ENCODE results near the gene OGT. TPM values are rescaled to one million over a fixed set of nuclear protein-coding genes. Genes with fewer than 3 reads are reported as not detected.
"Not testable (repeated sequence)": the region's sequence is repeated elsewhere in the genome, so short reads cannot be mapped to it uniquely, and the experiment has no call there.

Gene OGT
- total and polyA plus RNA-seq, 4 donors: 10.1 to 272 (median 148) TPM

DNA sequence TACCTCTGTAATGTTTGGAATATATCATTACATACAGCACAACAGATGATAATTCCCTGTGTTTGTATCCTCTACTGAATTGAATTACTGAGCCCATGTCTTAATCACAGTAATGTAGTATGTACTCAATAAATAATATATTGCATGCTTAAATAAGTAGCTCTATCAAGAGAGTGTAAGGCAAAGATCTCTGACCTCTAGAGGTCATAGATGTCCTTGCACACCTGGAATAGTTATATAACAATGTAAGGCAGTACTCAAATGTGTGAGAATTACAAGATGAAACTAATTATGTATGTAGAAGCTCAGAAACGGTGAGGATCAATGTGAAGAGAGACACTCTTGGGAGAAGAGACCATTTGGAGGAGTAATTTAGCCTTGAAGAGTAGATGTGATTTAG, 31.0 kb downstream of the OGT start:
- intact Hi-C loops (cut with DNase I): no loop called here
- peaks cover 0 to 5% of the 10 kb centered on the region in 2 donors for H3K36me3 ChIP-seq (ENCODE audit: control insufficient read depth in 1 of 2, insufficient read depth in 2 of 2, low read length in 1 of 2)
- no peak for ATAC-seq (ENCODE audit: low FRiP score)

GRCh38 chrX:71565474-71566041, 32.7 kb downstream of the OGT start:
- no peak for ATAC-seq (ENCODE audit: low FRiP score)

More for the DNA sequence above, 31.0 kb downstream of the OGT start:
- Histone ChIP-seq H3K27me3 (ENCODE audit: control insufficient read depth in 1 of 2, insufficient read depth in 2 of 2, low read length in 1 of 2) (no peaks in the 10 kb centered on the region), H3K4me3 (ENCODE audit: low read length in 2 of 2) (no peak overlapping the region), H3K9me3 (ENCODE audit: control insufficient read depth, low read length) (no peaks in the 10 kb centered on the region), H3K4me1 (ENCODE audit: control insufficient read depth in 1 of 2, insufficient read depth in 2 of 2, low read length in 2 of 2) (no peaks in the 10 kb centered on the region), H3K27ac (ENCODE audit: low read depth in 1 of 2, low read length in 2 of 2) (no peak overlapping the region)
- 52 to 81% methylated on average over 1 of the region's 1 CpG for WGBS, 2 donors
- no peak for DNase-seq

GRCh38 chrX:71571390-71571789, 38.5 kb downstream of the OGT start:
- DNase-seq; ATAC-seq (ENCODE audit: low FRiP score); H3K27ac ChIP-seq (ENCODE audit: low read depth in 1 of 2, low read length in 2 of 2); H3K4me1 ChIP-seq (ENCODE audit: control insufficient read depth in 1 of 2, insufficient read depth in 2 of 2, low read length in 2 of 2); intact Hi-C loops (cut with DNase I); H3K36me3 ChIP-seq (ENCODE audit: control insufficient read depth in 1 of 2, insufficient read depth in 2 of 2, low read length in 1 of 2); H3K4me3 ChIP-seq (ENCODE audit: low read length in 2 of 2); H3K9me3 ChIP-seq (ENCODE audit: control insufficient read depth, low read length); H3K27me3 ChIP-seq (ENCODE audit: control insufficient read depth in 1 of 2, insufficient read depth in 2 of 2, low read length in 1 of 2): not testable (repeated sequence)
- 91 to 92% methylated on average over 8 of the region's 8 CpGs for WGBS, 2 donors

More at GRCh38 chrX:71565474-71566041, 32.7 kb downstream of the OGT start:
- DNase-seq: no peak
- H3K27ac ChIP-seq (ENCODE audit: low read depth in 1 of 2, low read length in 2 of 2): no peak overlapping the region
- intact Hi-C loops (cut with DNase I): no loop called here
- no peaks in the 10 kb centered on the region for H3K27me3 ChIP-seq (ENCODE audit: control insufficient read depth in 1 of 2, insufficient read depth in 2 of 2, low read length in 1 of 2)
- H3K9me3 ChIP-seq (ENCODE audit: control insufficient read depth, low read length): no peaks in the 10 kb centered on the region
- 45 to 57% methylated on average over 9 of the region's 9 CpGs for WGBS, 2 donors
- H3K36me3 ChIP-seq (ENCODE audit: control insufficient read depth in 1 of 2, insufficient read depth in 2 of 2, low read length in 1 of 2): peaks cover 0 to 5% of the 10 kb centered on the region in 2 donors
- no peak overlapping the region for H3K4me3 ChIP-seq (ENCODE audit: low read length in 2 of 2)
- no peaks in the 10 kb centered on the region for H3K4me1 ChIP-seq (ENCODE audit: control insufficient read depth in 1 of 2, insufficient read depth in 2 of 2, low read length in 2 of 2)

- Histone ChIP-seq H3K4me1 (ENCODE audit: control insufficient read depth in 1 of 2, insufficient read depth in 2 of 2, low read length in 2 of 2) (no peaks in the 10 kb centered on the region), H3K9me3 (ENCODE audit: control insufficient read depth, low read length) (no peaks in the 10 kb centered on the region), H3K27me3 (ENCODE audit: control insufficient read depth in 1 of 2, insufficient read depth in 2 of 2, low read length in 1 of 2) (no peaks in the 10 kb centered on the region), H3K36me3 (ENCODE audit: control insufficient read depth in 1 of 2, insufficient read depth in 2 of 2, low read length in 1 of 2) (peaks cover 0 to 2% of the 10 kb centered on the region in 2 donors), H3K4me3 (ENCODE audit: low read length in 2 of 2) (no peak overlapping the region), H3K27ac (ENCODE audit: low read depth in 1 of 2, low read length in 2 of 2) (no peak overlapping the region)
- intact Hi-C loops (cut with DNase I): no loop called here
- WGBS, 2 donors: 55 to 85% methylated on average over 2 of the region's 2 CpGs
- DNase-seq (no peak), ATAC-seq (ENCODE audit: low FRiP score) (no peak)
Observed at GRCh38 chrX:71573590-71573989, 40.7 kb downstream of the OGT start.

DNA sequence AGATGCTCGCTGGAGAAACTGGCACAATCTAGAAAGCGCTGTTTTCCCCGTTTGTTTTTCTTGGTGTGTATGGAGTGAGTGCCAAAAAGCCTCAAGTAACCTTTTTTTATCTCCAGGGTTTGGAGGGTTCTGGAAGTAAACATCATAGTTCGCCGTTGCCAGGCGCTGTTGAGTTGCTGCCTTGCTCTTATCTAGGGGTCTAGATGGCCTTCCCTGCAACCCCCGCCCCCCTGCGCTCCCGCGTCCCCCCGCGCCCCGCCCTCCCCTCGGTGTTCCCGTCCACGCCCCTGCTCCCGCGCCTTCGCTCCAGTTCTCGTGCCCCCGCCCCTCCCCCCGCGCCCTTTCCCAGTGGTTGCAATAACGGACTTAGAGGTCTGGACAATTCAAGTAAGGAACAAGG, 44.8 kb downstream of the OGT start:
- Histone ChIP-seq H3K9me3 (ENCODE audit: control insufficient read depth, low read length) (no peaks in the 10 kb centered on the region), H3K27ac (ENCODE audit: low read depth in 1 of 2, low read length in 2 of 2) (no peak overlapping the region), H3K4me1 (ENCODE audit: control insufficient read depth in 1 of 2, insufficient read depth in 2 of 2, low read length in 2 of 2) (no peaks in the 10 kb centered on the region), H3K4me3 (ENCODE audit: low read length in 2 of 2) (no peak overlapping the region), H3K27me3 (ENCODE audit: control insufficient read depth in 1 of 2, insufficient read depth in 2 of 2, low read length in 1 of 2) (no peaks in the 10 kb centered on the region), H3K36me3 (ENCODE audit: control insufficient read depth in 1 of 2, insufficient read depth in 2 of 2, low read length in 1 of 2) (peaks cover 0 to 2% of the 10 kb centered on the region in 2 donors)
- WGBS, 2 donors: 86 to 94% methylated on average over 24 of the region's 24 CpGs
- intact Hi-C loops (cut with DNase I): no loop called here
- no peak for DNase-seq
- no peak for ATAC-seq (ENCODE audit: low FRiP score)

DNA sequence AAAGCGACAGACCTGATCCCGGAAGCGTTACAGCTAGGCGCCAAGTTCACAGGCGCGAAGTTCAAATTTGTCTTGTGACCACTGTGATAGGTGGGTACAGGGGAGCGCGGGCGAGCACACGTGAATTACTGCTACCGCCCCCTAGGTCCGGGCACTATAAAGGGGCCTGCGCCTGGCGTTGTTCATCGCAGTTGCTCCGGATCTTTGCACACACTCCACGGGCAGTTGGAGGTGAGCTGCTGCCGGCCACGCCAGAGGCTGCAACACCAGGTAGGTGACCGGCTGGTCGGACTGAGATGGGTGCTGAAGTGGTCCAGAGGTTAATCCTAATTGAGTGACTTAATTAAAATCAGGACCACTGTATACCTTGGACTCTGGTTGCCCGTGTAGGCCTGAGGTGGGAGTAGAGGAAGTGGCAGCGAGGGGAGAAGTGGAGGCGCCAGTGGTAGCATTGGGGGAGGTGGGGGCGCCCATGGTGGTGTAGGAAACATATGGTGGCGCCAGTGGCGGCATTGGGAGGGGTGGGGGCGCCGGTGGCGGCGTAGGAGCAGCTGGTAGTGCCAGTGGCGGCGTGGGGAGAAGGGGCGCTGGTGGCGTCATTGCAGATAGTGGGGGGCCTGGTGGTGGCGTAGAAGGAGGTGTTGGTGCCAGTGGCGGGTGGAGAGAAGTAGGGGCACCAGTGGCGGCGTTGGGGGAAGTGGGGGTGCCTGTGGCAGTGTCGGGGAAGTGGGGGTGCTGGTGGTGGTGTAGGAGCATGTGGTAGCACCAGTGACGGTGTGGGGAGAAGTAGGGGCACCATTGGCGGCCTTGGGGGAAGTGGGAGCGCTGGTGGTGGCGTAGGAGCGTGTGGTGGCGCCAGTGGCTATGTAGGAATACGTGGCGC, 45.6 kb downstream of the OGT start, which contains the start of gene GCNA:
Gene GCNA, plus strand, starts transcription at position 185 of the 883 bp plus-strand sequence. CDS start 2,385 bp downstream, outside the sequence.
- no peak within 1 kb of the TSS for H3K27ac ChIP-seq (ENCODE audit: low read depth in 1 of 2, low read length in 2 of 2)
- ATAC-seq (ENCODE audit: low FRiP score): no peak

GRCh38 chrX:71579136-71579989, 46.5 kb downstream of the OGT start:
- ATAC-seq (ENCODE audit: low FRiP score) (no peak), DNase-seq (no peak)
- WGBS, 2 donors: 93 to 96% methylated on average over 24 to 26 of the region's 26 CpGs
- no peaks in the 10 kb centered on the region for H3K9me3 ChIP-seq (ENCODE audit: control insufficient read depth, low read length)
- H3K4me3 ChIP-seq (ENCODE audit: low read length in 2 of 2): no peak overlapping the region
- H3K36me3 ChIP-seq (ENCODE audit: control insufficient read depth in 1 of 2, insufficient read depth in 2 of 2, low read length in 1 of 2): no peaks in the 10 kb centered on the region
- no peak overlapping the region for H3K27ac ChIP-seq (ENCODE audit: low read depth in 1 of 2, low read length in 2 of 2)
- no peaks in the 10 kb centered on the region for H3K27me3 ChIP-seq (ENCODE audit: control insufficient read depth in 1 of 2, insufficient read depth in 2 of 2, low read length in 1 of 2)
- no peaks in the 10 kb centered on the region for H3K4me1 ChIP-seq (ENCODE audit: control insufficient read depth in 1 of 2, insufficient read depth in 2 of 2, low read length in 2 of 2)
- intact Hi-C loops (cut with DNase I): no loop called here

More for the DNA sequence above, 45.6 kb downstream of the OGT start, which contains the start of gene GCNA:
- H3K36me3 ChIP-seq (ENCODE audit: control insufficient read depth in 1 of 2, insufficient read depth in 2 of 2, low read length in 1 of 2): peaks cover 0 to 2% of the 10 kb centered on the region in 2 donors
- no peaks in the 10 kb centered on the region for H3K27me3 ChIP-seq (ENCODE audit: control insufficient read depth in 1 of 2, insufficient read depth in 2 of 2, low read length in 1 of 2)
- DNase-seq: no peak
- no peaks in the 10 kb centered on the region for H3K9me3 ChIP-seq (ENCODE audit: control insufficient read depth, low read length)
- H3K4me3 ChIP-seq (ENCODE audit: low read length in 2 of 2): no peak within 1 kb of the TSS
- no peaks in the 10 kb centered on the region for H3K4me1 ChIP-seq (ENCODE audit: control insufficient read depth in 1 of 2, insufficient read depth in 2 of 2, low read length in 2 of 2)
- intact Hi-C loops (cut with DNase I): no loop called here
- 96 to 97% methylated on average over 45 to 48 of the region's 48 CpGs for WGBS, 2 donors

GRCh38 chrX:71579990-71580380, 47.1 kb downstream of the OGT start:
- Histone ChIP-seq H3K27me3 (ENCODE audit: control insufficient read depth in 1 of 2, insufficient read depth in 2 of 2, low read length in 1 of 2) (no peaks in the 10 kb centered on the region), H3K36me3 (ENCODE audit: control insufficient read depth in 1 of 2, insufficient read depth in 2 of 2, low read length in 1 of 2) (no peaks in the 10 kb centered on the region), H3K9me3 (ENCODE audit: control insufficient read depth, low read length) (no peaks in the 10 kb centered on the region), H3K4me1 (ENCODE audit: control insufficient read depth in 1 of 2, insufficient read depth in 2 of 2, low read length in 2 of 2) (no peaks in the 10 kb centered on the region), H3K4me3 (ENCODE audit: low read length in 2 of 2) (no peak overlapping the region), H3K27ac (ENCODE audit: low read depth in 1 of 2, low read length in 2 of 2) (no peak overlapping the region)
- intact Hi-C loops (cut with DNase I): no loop called here
- ATAC-seq (ENCODE audit: low FRiP score): no peak
- DNase-seq: no peak
- WGBS, 2 donors: 83 to 85% methylated on average over 7 of the region's 7 CpGs

Measured in aorta (tissue), 5 donors.